Suprapubic skin (tissue), 4 donors: Measurements from ENCODE around the gene LRFN2. TPM values are rescaled to one million over a fixed set of nuclear protein-coding genes. Genes with fewer than 3 reads are reported as not detected.

Source experiments
- DNase-seq, 2 donors: peaks; one replicate each; pipeline ENCODE4 v3.0.0-alpha.2; 2019; ENCODE audit warnings: low spot score in 2 of 2
- H3K27ac ChIP-seq: fragments of 200-600 bp; sonication (generic); one replicate; pipeline ENCODE4 v1.5.1; 2019
- H3K27me3 ChIP-seq: fragments of 200-600 bp; sonication (generic); one replicate; pipeline ENCODE4 v1.5.1; 2019
- H3K36me3 ChIP-seq: fragments of 200-600 bp; sonication (generic); one replicate; pipeline ENCODE4 v1.5.1; 2019
- H3K4me1 ChIP-seq: fragments of 200-600 bp; sonication (generic); one replicate; pipeline ENCODE4 v1.5.1; 2019
- H3K4me3 ChIP-seq: fragments of 200-600 bp; sonication (generic); one replicate; pipeline ENCODE4 v1.5.1; 2019; ENCODE audit warnings: mild to moderate bottlenecking
- H3K9me3 ChIP-seq: fragments of 200-600 bp; sonication (generic); one replicate; pipeline ENCODE4 v1.5.1; 2019
- EP300 ChIP-seq: sonication (generic); formaldehyde crosslinking; IDR thresholded peaks from one replicate; pipeline ENCODE4 v1.6.1; 2017; ENCODE audit warnings: antibody characterized with exemption
- POLR2A ChIP-seq, 2 donors: fragments of 450-650 bp; IDR thresholded peaks; one replicate each; pipeline ENCODE4 v1.6.1; 2017; ENCODE audit warnings: antibody characterized with exemption in 2 of 2, mild to moderate bottlenecking in 2 of 2, moderate library complexity in 2 of 2
- POLR2AphosphoS5 ChIP-seq, 3 donors: sonication (generic); formaldehyde crosslinking; IDR thresholded peaks; one replicate each; pipeline ENCODE4 v1.6.1; 2017; ENCODE audit warnings: antibody characterized with exemption in 3 of 3
- WGBS: methylation state at CpG from one replicate; pipeline ENCODE4 v1.1.5; 2018; 5-methylcytosine and 5-hydroxymethylcytosine counted together
- total RNA-seq, 4 donors: library from RNA; depleted of rRNA; stranded (reverse); fragments of >200 nt; gene quantifications; one replicate each; pipeline ENCODE4 v1.1.0, GENCODE V29; 2016
- TF ChIP-seq, protein P1 (sequence below), 2 donors: fragments of 200-600 bp in 1 of 2; fragments of 450-650 bp in 1 of 2; sonication (generic) in 1 of 2; IDR thresholded peaks; one replicate each; pipeline ENCODE4 v1.5.1; 2016 to 2019; ENCODE audit warnings: antibody characterized with exemption in 2 of 2, mild to moderate bottlenecking in 1 of 2, moderate library complexity in 1 of 2

Gene LRFN2
- total RNA-seq, 4 donors from 2014 or later, result not detected

DNA sequence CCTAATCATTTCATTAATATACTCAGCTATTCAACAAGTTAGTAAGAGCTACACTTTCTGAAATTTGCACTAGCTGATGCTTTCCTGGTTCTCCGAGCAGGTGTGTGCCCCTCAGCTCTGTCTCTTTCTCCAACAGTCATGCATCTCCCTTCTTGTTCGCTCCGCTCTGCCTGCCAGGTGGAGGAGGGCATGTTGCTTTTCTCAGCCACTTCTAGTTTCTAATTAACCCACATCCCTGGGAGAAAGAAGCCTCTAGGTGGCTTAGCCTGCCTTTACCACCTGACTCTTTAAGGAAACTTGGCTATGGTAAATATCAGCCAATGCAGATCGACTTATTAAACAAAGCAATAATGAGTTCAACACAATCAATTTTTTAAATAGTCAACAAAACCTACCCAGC is 34.2 kb downstream of the LRFN2 start:
- WGBS, result 94% methylated on average over 4 of the region's 4 CpGs
- TF ChIP-seq, protein P1, sequence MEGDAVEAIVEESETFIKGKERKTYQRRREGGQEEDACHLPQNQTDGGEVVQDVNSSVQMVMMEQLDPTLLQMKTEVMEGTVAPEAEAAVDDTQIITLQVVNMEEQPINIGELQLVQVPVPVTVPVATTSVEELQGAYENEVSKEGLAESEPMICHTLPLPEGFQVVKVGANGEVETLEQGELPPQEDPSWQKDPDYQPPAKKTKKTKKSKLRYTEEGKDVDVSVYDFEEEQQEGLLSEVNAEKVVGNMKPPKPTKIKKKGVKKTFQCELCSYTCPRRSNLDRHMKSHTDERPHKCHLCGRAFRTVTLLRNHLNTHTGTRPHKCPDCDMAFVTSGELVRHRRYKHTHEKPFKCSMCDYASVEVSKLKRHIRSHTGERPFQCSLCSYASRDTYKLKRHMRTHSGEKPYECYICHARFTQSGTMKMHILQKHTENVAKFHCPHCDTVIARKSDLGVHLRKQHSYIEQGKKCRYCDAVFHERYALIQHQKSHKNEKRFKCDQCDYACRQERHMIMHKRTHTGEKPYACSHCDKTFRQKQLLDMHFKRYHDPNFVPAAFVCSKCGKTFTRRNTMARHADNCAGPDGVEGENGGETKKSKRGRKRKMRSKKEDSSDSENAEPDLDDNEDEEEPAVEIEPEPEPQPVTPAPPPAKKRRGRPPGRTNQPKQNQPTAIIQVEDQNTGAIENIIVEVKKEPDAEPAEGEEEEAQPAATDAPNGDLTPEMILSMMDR (IDR thresholded peaks at IDR 0.05), result no peak
- TF ChIP-seq POLR2AphosphoS5 (IDR thresholded peaks at IDR 0.05) (no peak), POLR2A (IDR thresholded peaks at IDR 0.05) (no peak), EP300 (no peak)
- Histone ChIP-seq H3K4me1 (no peaks in the 10 kb centered on the region), H3K27ac (no peak overlapping the region), H3K27me3 (no peaks in the 10 kb centered on the region), H3K36me3 (no peaks in the 10 kb centered on the region), H3K9me3 (no peaks in the 10 kb centered on the region), H3K4me3 (no peak overlapping the region)
- no peak for DNase-seq

DNA sequence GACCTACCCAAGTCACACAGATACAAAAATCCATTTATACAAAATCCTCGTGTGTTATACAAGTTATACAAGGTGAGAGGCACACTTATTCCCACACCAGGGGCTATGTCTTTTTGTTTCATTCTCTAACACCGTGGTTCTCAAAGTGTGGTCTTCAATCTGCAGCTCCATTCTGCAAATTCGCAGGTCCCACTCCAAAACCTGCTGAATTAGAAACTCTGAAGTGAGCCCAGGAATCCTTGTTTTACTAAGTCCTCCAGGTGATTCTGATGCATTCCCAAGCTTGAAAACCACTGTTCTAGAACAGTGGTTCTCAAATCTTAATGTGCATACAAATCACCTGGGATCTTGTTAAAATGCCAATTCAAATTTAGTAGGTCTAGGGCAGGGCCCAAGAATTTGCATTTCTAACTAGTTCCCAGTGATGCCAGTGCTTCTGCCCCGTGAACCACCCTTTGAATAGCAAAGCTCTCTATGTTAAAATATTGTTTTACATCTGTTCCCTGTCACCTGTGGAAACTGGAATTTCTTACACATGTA is 35.1 kb downstream of the LRFN2 start:
- 69% methylated on average over 4 of the region's 4 CpGs for WGBS

DNA sequence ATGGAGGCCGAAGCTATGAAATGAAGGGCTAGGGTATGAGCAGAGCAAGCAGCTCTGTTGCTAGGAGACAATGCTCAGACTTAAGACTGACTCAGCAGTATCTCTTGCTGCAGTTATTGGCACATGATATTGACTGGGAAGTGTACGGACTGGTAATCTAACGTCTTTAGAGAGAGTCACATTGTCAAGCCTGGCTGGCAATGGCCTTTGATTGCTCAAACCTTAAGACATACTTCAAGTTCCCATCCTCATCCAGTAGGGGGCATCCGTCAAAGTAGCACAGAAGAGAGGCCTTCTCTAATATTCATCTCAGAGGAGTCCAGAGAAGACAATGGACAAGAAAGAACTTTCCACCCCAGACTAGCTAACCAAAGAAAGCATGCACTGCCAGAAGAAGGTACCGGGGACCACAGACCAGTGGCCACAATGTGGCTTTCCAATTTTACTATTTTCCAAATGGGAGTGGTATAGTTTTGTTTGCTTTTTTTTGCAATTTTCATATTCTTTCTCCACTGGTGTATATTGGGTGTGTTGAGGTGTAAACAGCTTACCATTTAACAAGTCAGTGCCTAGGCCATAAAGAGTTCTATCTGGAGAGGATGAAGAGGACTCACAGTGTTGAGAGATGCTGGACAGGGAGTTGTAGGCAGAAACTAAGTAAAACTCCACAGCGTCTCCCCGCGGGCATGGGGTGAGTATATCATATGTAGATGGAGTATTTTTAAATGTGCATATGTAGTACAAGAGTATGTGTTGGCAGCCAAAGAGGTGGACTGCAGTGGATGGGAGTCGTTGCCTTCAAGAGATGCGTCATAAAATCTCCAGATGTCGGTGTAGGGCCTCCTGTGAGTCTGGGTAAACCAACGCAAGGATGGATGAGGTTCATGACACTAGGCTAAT is 36.7 kb downstream of the LRFN2 start:
- Histone ChIP-seq H3K4me1 (no peaks in the 10 kb centered on the region), H3K36me3 (no peaks in the 10 kb centered on the region), H3K9me3 (no peaks in the 10 kb centered on the region), H3K4me3 (no peak overlapping the region), H3K27me3 (no peaks in the 10 kb centered on the region), H3K27ac (no peak overlapping the region)
- TF ChIP-seq, protein P1 (IDR thresholded peaks at IDR 0.05), result no peak
- TF ChIP-seq POLR2AphosphoS5 (IDR thresholded peaks at IDR 0.05) (no peak), POLR2A (IDR thresholded peaks at IDR 0.05) (no peak), EP300 (no peak)
- DNase-seq, result no peak
- WGBS, result 73% methylated on average over 12 of the region's 12 CpGs

More for the DNA sequence above, 35.1 kb downstream of the LRFN2 start:
- DNase-seq, result no peak
- Histone ChIP-seq H3K36me3 (no peaks in the 10 kb centered on the region), H3K4me1 (no peaks in the 10 kb centered on the region), H3K27me3 (no peaks in the 10 kb centered on the region), H3K27ac (no peak overlapping the region), H3K9me3 (no peaks in the 10 kb centered on the region), H3K4me3 (no peak overlapping the region)
- TF ChIP-seq POLR2A (IDR thresholded peaks at IDR 0.05), result no peak

DNA sequence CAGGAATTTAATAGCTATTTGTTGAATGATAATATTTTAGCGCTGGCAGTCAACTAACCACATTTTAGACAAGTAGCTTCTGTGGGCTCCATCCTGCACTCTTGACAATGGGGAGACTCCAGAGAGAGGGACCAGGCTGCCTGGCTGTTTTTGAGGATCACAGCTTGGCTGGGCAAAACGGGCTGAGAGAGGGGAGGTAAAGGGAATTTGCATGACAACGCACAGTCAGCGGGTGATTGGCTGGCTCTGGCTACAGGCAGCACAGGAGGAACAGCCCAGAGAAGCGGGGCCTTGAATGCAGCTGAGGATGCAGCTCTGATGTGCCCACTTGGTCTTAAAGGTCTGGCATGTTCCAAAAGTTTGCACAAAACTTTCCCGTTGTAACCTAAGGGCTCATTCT is 41.2 kb downstream of the LRFN2 start:
- TF ChIP-seq POLR2AphosphoS5 (IDR thresholded peaks at IDR 0.05), result no peak
- TF ChIP-seq, protein P1 (IDR thresholded peaks at IDR 0.05), result no peak
- TF ChIP-seq POLR2A (IDR thresholded peaks at IDR 0.05), result no peak
- no peak for TF ChIP-seq EP300
- Histone ChIP-seq H3K27me3 (peaks cover 5% of the 10 kb centered on the region), H3K36me3 (no peaks in the 10 kb centered on the region), H3K4me3 (no peak overlapping the region), H3K27ac (no peak overlapping the region), H3K4me1 (peaks cover 11% of the 10 kb centered on the region), H3K9me3 (no peaks in the 10 kb centered on the region)
- no peak for DNase-seq
- 75% methylated on average over 6 of the region's 6 CpGs for WGBS

DNA sequence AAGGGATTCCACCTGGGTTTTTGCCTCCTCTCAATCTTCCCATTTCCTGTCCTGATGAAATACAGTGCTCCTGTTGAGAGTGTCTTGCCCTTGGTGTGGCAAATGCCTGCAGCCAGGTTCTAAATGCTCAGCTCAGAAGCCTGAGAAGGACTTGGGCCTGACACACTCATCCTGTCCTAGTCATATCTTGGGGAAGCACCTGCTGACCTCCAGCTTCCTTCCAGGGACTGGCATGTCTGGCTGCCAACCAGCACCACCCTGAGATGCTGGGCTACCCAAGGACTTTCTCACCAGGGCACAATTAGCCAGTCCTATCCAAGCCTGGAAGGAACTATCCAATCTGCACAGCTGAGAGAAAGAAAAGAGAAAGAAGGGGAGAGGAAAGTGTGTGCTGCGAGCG is 43.4 kb downstream of the LRFN2 start:
- H3K27ac ChIP-seq, result no peak overlapping the region
- no peak for DNase-seq
- H3K27me3 ChIP-seq, result peaks cover 13% of the 10 kb centered on the region
- peaks cover 11% of the 10 kb centered on the region for H3K4me1 ChIP-seq
- no peaks in the 10 kb centered on the region for H3K9me3 ChIP-seq
- no peak overlapping the region for H3K4me3 ChIP-seq
- 77% methylated on average over 2 of the region's 2 CpGs for WGBS
- TF ChIP-seq EP300 (no peak), POLR2A (IDR thresholded peaks at IDR 0.05) (no peak), POLR2AphosphoS5 (IDR thresholded peaks at IDR 0.05) (no peak)
- TF ChIP-seq, protein P1 (IDR thresholded peaks at IDR 0.05), result no peak
- H3K36me3 ChIP-seq, result no peaks in the 10 kb centered on the region
